BLaER1 (cell line): ENCODE results near the gene SIK3.

Source experiments
- H3K27ac ChIP-seq: shearing (Covaris generic); formaldehyde crosslinking; 2 replicates; pipeline ENCODE4 v1.8.1; 2022
- H3K27me3 ChIP-seq: shearing (Covaris generic); formaldehyde crosslinking; 2 replicates; pipeline ENCODE4 v1.8.1; 2022
- H3K36me3 ChIP-seq: shearing (Covaris generic); formaldehyde crosslinking; 2 replicates; pipeline ENCODE4 v1.8.1; 2022
- H3K4me1 ChIP-seq: shearing (Covaris generic); formaldehyde crosslinking; 2 replicates; pipeline ENCODE4 v1.8.1; 2022
- H3K4me2 ChIP-seq: shearing (Covaris generic); formaldehyde crosslinking; 2 replicates; pipeline ENCODE4 v1.8.1; 2022
- H3K4me3 ChIP-seq: shearing (Covaris generic); formaldehyde crosslinking; 2 replicates; pipeline ENCODE4 v1.8.1; 2022
- H3K9ac ChIP-seq: shearing (Covaris generic); formaldehyde crosslinking; 2 replicates; pipeline ENCODE4 v1.8.1; 2022
- H3K9me3 ChIP-seq: shearing (Covaris generic); formaldehyde crosslinking; 2 replicates; pipeline ENCODE4 v1.8.1; 2022
- H4K20me1 ChIP-seq: shearing (Covaris generic); formaldehyde crosslinking; 2 replicates; pipeline ENCODE4 v1.8.1; 2022
- Cebpa-rat ChIP-seq: shearing (Covaris generic); IDR thresholded peaks from 2 replicates; pipeline ENCODE4 v1.8.1; 2022

The SIK3 gene

GRCh38 chr11:116903090-116903489 is 195.1 kb downstream of the SIK3 start:
- Histone ChIP-seq H3K9ac (no peak overlapping the region), H3K27ac (no peak overlapping the region), H3K4me1 (no peaks in the 10 kb centered on the region), H3K36me3 (peaks cover 12% of the 10 kb centered on the region; the same call in 1 of the 2 replicates), H3K4me3 (no peak overlapping the region), H4K20me1 (no peaks in the 10 kb centered on the region), H3K27me3 (no peaks in the 10 kb centered on the region), H3K4me2 (no peak overlapping the region), H3K9me3 (peaks cover 13% of the 10 kb centered on the region)
- no peak for TF ChIP-seq Cebpa-rat

- Histone ChIP-seq H3K4me3 (no peak overlapping the region), H3K27ac (no peak overlapping the region), H4K20me1 (no peaks in the 10 kb centered on the region), H3K9me3 (peaks cover 13% of the 10 kb centered on the region), H3K36me3 (peaks cover 18% of the 10 kb centered on the region), H3K9ac (no peak overlapping the region), H3K4me1 (no peaks in the 10 kb centered on the region), H3K27me3 (no peaks in the 10 kb centered on the region), H3K4me2 (no peak overlapping the region)
- no peak for TF ChIP-seq Cebpa-rat
These were observed 196.1 kb downstream of the SIK3 start for GRCh38 chr11:116901964-116902688.

DNA sequence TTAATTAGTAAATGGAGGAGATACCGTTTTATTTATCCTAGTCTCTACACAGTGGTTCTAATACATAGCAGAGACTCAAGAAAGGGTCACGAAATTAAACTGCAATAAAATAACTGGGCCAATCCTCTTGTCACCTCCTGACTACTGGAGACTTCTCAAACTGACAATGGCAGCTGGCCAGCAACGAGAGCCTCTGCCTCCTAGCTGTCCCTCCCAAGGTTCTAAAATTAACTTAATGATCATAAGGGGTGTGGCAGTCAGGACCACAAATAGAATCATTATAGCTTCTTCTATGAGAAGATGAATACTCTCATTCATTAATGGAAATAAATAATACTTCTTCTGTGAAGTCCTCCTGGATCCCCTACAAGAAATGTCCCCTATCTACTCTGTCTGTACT is 197.0 kb downstream of the SIK3 start:
- peaks cover 13% of the 10 kb centered on the region for H3K9me3 ChIP-seq
- no peaks in the 10 kb centered on the region for H4K20me1 ChIP-seq
- H3K27ac ChIP-seq = no peak overlapping the region
- H3K4me2 ChIP-seq = no peak overlapping the region
- H3K27me3 ChIP-seq = no peaks in the 10 kb centered on the region
- peaks cover 27% of the 10 kb centered on the region for H3K36me3 ChIP-seq
- H3K9ac ChIP-seq = no peak overlapping the region
- no peak for TF ChIP-seq Cebpa-rat
- no peak overlapping the region for H3K4me3 ChIP-seq
- no peaks in the 10 kb centered on the region for H3K4me1 ChIP-seq

GRCh38 chr11:116896211-116896610 is 202.0 kb downstream of the SIK3 start:
- Histone ChIP-seq H4K20me1 (no peaks in the 10 kb centered on the region), H3K36me3 (peaks cover 55% of the 10 kb centered on the region), H3K4me2 (no peak overlapping the region), H3K27ac (no peak overlapping the region), H3K9me3 (peaks cover 13% of the 10 kb centered on the region), H3K4me1 (no peaks in the 10 kb centered on the region), H3K4me3 (no peak overlapping the region), H3K9ac (no peak overlapping the region), H3K27me3 (no peaks in the 10 kb centered on the region)
- no peak for TF ChIP-seq Cebpa-rat

DNA sequence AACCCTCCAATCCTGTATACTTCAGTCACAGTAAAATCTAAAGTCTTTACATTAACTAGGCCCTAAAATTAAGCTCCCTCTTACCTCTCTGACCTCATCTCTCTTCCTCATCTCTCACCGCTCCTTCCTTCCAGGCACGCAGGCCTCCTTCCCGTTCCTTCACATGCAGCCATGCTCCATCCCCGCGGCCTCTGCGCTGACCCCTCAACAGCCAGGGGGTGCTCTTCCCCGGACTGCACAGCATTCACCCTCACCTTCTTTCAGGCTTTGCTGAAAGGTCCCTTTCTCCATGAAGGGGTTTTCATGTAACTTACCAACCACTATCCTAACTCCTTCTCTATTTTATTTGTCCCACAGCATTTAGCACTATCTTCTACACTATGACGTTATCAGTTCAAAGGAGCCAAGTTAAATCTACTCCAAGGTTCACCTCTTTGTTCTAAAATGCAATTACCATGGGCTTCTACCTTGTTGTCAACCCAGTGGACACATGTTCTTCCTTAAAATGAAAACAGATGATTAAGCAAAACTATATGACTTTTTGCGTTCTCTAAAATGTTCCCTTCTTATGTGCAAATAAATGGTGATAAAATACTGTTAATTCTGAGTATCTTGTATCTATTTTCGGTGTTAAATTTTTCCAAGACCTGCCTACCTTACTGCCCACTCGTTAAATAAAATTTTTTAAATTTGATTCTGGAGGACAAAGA is 203.0 kb downstream of the SIK3 start:
- H3K27ac ChIP-seq = no peak overlapping the region
- H3K4me2 ChIP-seq = no peak overlapping the region
- no peaks in the 10 kb centered on the region for H4K20me1 ChIP-seq
- TF ChIP-seq Cebpa-rat = no peak
- peaks cover 3% of the 10 kb centered on the region; the same call in 1 of the 2 replicates for H3K4me1 ChIP-seq
- peaks cover 52% of the 10 kb centered on the region for H3K36me3 ChIP-seq
- H3K9ac ChIP-seq = no peak overlapping the region
- H3K9me3 ChIP-seq = peaks cover 10% of the 10 kb centered on the region
- H3K27me3 ChIP-seq = no peaks in the 10 kb centered on the region
- H3K4me3 ChIP-seq = no peak overlapping the region

- TF ChIP-seq Cebpa-rat = no peak
- no peaks in the 10 kb centered on the region for H3K9me3 ChIP-seq
- no peak overlapping the region for H3K27ac ChIP-seq
- no peak overlapping the region for H3K4me3 ChIP-seq
- no peak overlapping the region for H3K9ac ChIP-seq
- peaks cover 6% of the 10 kb centered on the region; the same call in 1 of the 2 replicates for H3K4me1 ChIP-seq
- peaks cover 44% of the 10 kb centered on the region for H3K36me3 ChIP-seq
- no peaks in the 10 kb centered on the region for H4K20me1 ChIP-seq
- H3K4me2 ChIP-seq = no peak overlapping the region
- no peaks in the 10 kb centered on the region for H3K27me3 ChIP-seq
These were observed 204.3 kb downstream of the SIK3 start for GRCh38 chr11:116893906-116894305.

DNA sequence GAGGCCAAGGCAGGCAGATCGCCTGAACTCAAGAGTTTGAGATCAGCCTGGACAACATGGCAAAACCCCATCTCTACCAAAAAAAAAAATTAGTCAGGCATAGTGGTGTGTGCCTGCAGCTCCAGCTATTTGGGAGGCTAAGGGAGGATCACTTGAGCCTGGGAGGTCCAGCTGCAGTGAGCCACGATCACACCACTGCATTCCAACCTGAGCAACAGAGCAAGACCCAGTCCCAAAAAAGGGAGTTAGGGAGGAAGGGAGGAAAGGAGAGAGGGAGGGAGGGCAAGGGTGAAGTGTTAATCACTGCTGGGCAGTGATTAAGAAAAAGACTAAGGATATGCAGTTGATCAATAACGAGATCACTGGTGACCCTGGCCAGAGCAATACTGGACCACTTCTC is 204.8 kb downstream of the SIK3 start:
- Histone ChIP-seq H3K36me3 (peaks cover 44% of the 10 kb centered on the region), H4K20me1 (no peaks in the 10 kb centered on the region), H3K4me2 (no peak overlapping the region), H3K27ac (no peak overlapping the region), H3K4me1 (peaks cover 6% of the 10 kb centered on the region; the same call in 1 of the 2 replicates), H3K27me3 (no peaks in the 10 kb centered on the region), H3K9me3 (no peaks in the 10 kb centered on the region), H3K9ac (no peak overlapping the region), H3K4me3 (no peak overlapping the region)
- no peak for TF ChIP-seq Cebpa-rat

GRCh38 chr11:116892374-116892773 is 205.9 kb downstream of the SIK3 start:
- Histone ChIP-seq H4K20me1 (no peaks in the 10 kb centered on the region), H3K9ac (no peak overlapping the region), H3K9me3 (no peaks in the 10 kb centered on the region), H3K27ac (no peak overlapping the region), H3K27me3 (no peaks in the 10 kb centered on the region), H3K4me1 (peaks cover 6% of the 10 kb centered on the region; the same call in 1 of the 2 replicates), H3K36me3 (peaks cover 40% of the 10 kb centered on the region), H3K4me2 (no peak overlapping the region), H3K4me3 (no peak overlapping the region)
- no peak for TF ChIP-seq Cebpa-rat

GRCh38 chr11:116891746-116892145 is 206.5 kb downstream of the SIK3 start:
- Histone ChIP-seq H3K27ac (no peak overlapping the region), H4K20me1 (no peaks in the 10 kb centered on the region), H3K27me3 (no peaks in the 10 kb centered on the region), H3K36me3 (peaks cover 34% of the 10 kb centered on the region), H3K9me3 (no peaks in the 10 kb centered on the region), H3K9ac (no peak overlapping the region), H3K4me3 (no peak overlapping the region), H3K4me1 (peaks cover 6% of the 10 kb centered on the region; the same call in 1 of the 2 replicates), H3K4me2 (no peak overlapping the region)
- no peak for TF ChIP-seq Cebpa-rat

- Histone ChIP-seq H4K20me1 (no peaks in the 10 kb centered on the region), H3K4me1 (peaks cover 6% of the 10 kb centered on the region; the same call in 1 of the 2 replicates), H3K4me2 (no peak overlapping the region), H3K9me3 (no peaks in the 10 kb centered on the region), H3K36me3 (peaks cover 27% of the 10 kb centered on the region), H3K4me3 (no peak overlapping the region), H3K9ac (no peak overlapping the region), H3K27me3 (no peaks in the 10 kb centered on the region), H3K27ac (no peak overlapping the region)
- no peak for TF ChIP-seq Cebpa-rat
These were observed 207.6 kb downstream of the SIK3 start for GRCh38 chr11:116890607-116891006.
